Chondrocyte (in vitro differentiated cells): ENCODE measurements around the gene SMC1B. TPM values are rescaled to one million over a fixed set of nuclear protein-coding genes. Genes with fewer than 3 reads are reported as not detected.

Experiments used
- DNase-seq: peaks from one replicate; pipeline ENCODE4 v3.0.0; 2021; ENCODE audit warnings: mixed read lengths, low spot score
- H3K27ac Mint-ChIP-seq: one replicate; pipeline ENCODE4 v1.8.0; 2021; ENCODE audit warnings: mild to moderate bottlenecking, moderate library complexity, mixed read lengths; ENCODE audit not compliant: unreplicated experiment
- H3K27me3 Mint-ChIP-seq: 2 replicates; pipeline ENCODE4 v1.8.0; 2021; ENCODE audit warnings: low read depth, mixed read lengths
- H3K36me3 Mint-ChIP-seq: 2 replicates; pipeline ENCODE4 v1.8.0; 2021; ENCODE audit warnings: low read depth, mixed read lengths
- H3K4me1 Mint-ChIP-seq: 2 replicates; pipeline ENCODE4 v1.8.0; 2021; ENCODE audit warnings: low read depth, mild to moderate bottlenecking, mixed read lengths
- H3K4me3 Mint-ChIP-seq: one replicate; pipeline ENCODE4 v1.8.0; 2021; ENCODE audit warnings: mild to moderate bottlenecking, moderate library complexity, mixed read lengths; ENCODE audit not compliant: unreplicated experiment
- H3K9me3 Mint-ChIP-seq: 2 replicates; pipeline ENCODE4 v1.8.0; 2021; ENCODE audit warnings: low read depth, mixed read lengths
- CTCF ChIP-seq: fragments of 200-600 bp; sonication (generic); IDR thresholded peaks from 2 replicates; pipeline ENCODE4 v1.5.0; 2021; ENCODE audit warnings: antibody characterized with exemption, mild to moderate bottlenecking, moderate library complexity
- total RNA-seq: library from RNA; stranded (reverse); gene quantifications from 3 replicates; pipeline ENCODE4 v1.2.1, GENCODE V29; 2021

Gene SMC1B
- total RNA-seq, 1 donor from 2014 or later: not detected

- H3K27me3 Mint-ChIP-seq: peaks cover 17% of the 10 kb centered on the region
- H3K4me3 Mint-ChIP-seq: no peak overlapping the region
- TF ChIP-seq CTCF: no peak
- H3K27ac Mint-ChIP-seq: no peak overlapping the region
- no peaks in the 10 kb centered on the region for H3K9me3 Mint-ChIP-seq
- peaks cover 2% of the 10 kb centered on the region for H3K36me3 Mint-ChIP-seq
- no peak for DNase-seq
- H3K4me1 Mint-ChIP-seq: no peaks in the 10 kb centered on the region
Measured at GRCh38 chr22:45399712-45400445, 13.5 kb downstream of the SMC1B start.

GRCh38 chr22:45398214-45398613, 15.2 kb downstream of the SMC1B start:
- peaks cover 17% of the 10 kb centered on the region for H3K27me3 Mint-ChIP-seq
- no peaks in the 10 kb centered on the region for H3K4me1 Mint-ChIP-seq
- H3K36me3 Mint-ChIP-seq: peaks cover 2% of the 10 kb centered on the region
- H3K9me3 Mint-ChIP-seq: no peaks in the 10 kb centered on the region
- TF ChIP-seq CTCF: no peak
- H3K27ac Mint-ChIP-seq: no peak overlapping the region
- no peak overlapping the region for H3K4me3 Mint-ChIP-seq
- peak; percentile 67 for DNase-seq

- Mint-ChIP-seq H3K4me3 (no peak overlapping the region), H3K9me3 (no peaks in the 10 kb centered on the region), H3K27me3 (peaks cover 17% of the 10 kb centered on the region), H3K27ac (no peak overlapping the region), H3K36me3 (peaks cover 2% of the 10 kb centered on the region), H3K4me1 (no peaks in the 10 kb centered on the region)
- TF ChIP-seq CTCF: peak; percentile 11
- no peak for DNase-seq
Measured at GRCh38 chr22:45397806-45398205, 15.6 kb downstream of the SMC1B start.

GRCh38 chr22:45389546-45389945, 23.9 kb downstream of the SMC1B start:
- no peak for DNase-seq
- Mint-ChIP-seq H3K4me3 (no peak overlapping the region), H3K9me3 (no peaks in the 10 kb centered on the region), H3K27ac (no peak overlapping the region), H3K4me1 (no peaks in the 10 kb centered on the region), H3K27me3 (peaks cover 31% of the 10 kb centered on the region), H3K36me3 (peaks cover 2% of the 10 kb centered on the region)
- no peak for TF ChIP-seq CTCF

- Mint-ChIP-seq H3K27me3 (peaks cover 5% of the 10 kb centered on the region), H3K4me1 (no peaks in the 10 kb centered on the region), H3K4me3 (no peak overlapping the region), H3K9me3 (no peaks in the 10 kb centered on the region), H3K36me3 (peaks cover 1% of the 10 kb centered on the region), H3K27ac (no peak overlapping the region)
- no peak for DNase-seq
- TF ChIP-seq CTCF: no peak
Measured at GRCh38 chr22:45381348-45381747, 32.1 kb downstream of the SMC1B start.
